ENCODE results near the gene ZNF385C.
A peak's percentile ranks its signal among the peaks of the same experiment; 100 is the strongest.

The ZNF385C gene

GRCh38 chr17:42133461-42134041 lies 35.3 kb upstream of the ZNF385C start:
- H3K9me3 ChIP-seq (replicated peaks; ENCODE audit: insufficient read depth, low read length): no peaks in the 10 kb centered on the region
- H3K4me3 ChIP-seq (ENCODE audit: low read length): no peak overlapping the region
- H3K27me3 ChIP-seq (replicated peaks; ENCODE audit: insufficient read depth, low read length): no peaks in the 10 kb centered on the region
- H3K4me1 ChIP-seq (ENCODE audit: low read length): peaks cover 27% of the 10 kb centered on the region
- peak overlapping the region; percentile 56; the same call in 1 of the 2 replicates for H3K27ac ChIP-seq (ENCODE audit: low read length)
- H4K20me1 ChIP-seq (ENCODE audit: insufficient read depth, low read length): no peaks in the 10 kb centered on the region
- TF ChIP-seq, protein P1, sequence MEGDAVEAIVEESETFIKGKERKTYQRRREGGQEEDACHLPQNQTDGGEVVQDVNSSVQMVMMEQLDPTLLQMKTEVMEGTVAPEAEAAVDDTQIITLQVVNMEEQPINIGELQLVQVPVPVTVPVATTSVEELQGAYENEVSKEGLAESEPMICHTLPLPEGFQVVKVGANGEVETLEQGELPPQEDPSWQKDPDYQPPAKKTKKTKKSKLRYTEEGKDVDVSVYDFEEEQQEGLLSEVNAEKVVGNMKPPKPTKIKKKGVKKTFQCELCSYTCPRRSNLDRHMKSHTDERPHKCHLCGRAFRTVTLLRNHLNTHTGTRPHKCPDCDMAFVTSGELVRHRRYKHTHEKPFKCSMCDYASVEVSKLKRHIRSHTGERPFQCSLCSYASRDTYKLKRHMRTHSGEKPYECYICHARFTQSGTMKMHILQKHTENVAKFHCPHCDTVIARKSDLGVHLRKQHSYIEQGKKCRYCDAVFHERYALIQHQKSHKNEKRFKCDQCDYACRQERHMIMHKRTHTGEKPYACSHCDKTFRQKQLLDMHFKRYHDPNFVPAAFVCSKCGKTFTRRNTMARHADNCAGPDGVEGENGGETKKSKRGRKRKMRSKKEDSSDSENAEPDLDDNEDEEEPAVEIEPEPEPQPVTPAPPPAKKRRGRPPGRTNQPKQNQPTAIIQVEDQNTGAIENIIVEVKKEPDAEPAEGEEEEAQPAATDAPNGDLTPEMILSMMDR (IDR thresholded peaks at IDR 0.05; ENCODE audit: low read length): no peak
- TF ChIP-seq EZH2 (optimal IDR thresholded peaks at IDR 0.05; ENCODE audit: low read depth, low read length) (no peak), EZH2phosphoT487 (IDR thresholded peaks at IDR 0.05; ENCODE audit: low read length) (no peak)
- no peak overlapping the region for H3K9ac ChIP-seq (ENCODE audit: low read length)
- no peak overlapping the region for H2AFZ ChIP-seq (ENCODE audit: low read length)
- peak overlapping the region; percentile 23; the same call in 1 of the 2 replicates for H3K4me2 ChIP-seq (ENCODE audit: low read depth, low read length)
- peak; percentile 85 for DNase-seq
- no peaks in the 10 kb centered on the region for H3K9me2 ChIP-seq (replicated peaks; ENCODE audit: insufficient read depth, low read length)
- peaks cover 76% of the 10 kb centered on the region for H3K79me2 ChIP-seq (ENCODE audit: low read length)
- H3F3A ChIP-seq (ENCODE audit: insufficient read depth, low read length): peaks cover 20% of the 10 kb centered on the region
- H3K36me3 ChIP-seq (replicated peaks; ENCODE audit: insufficient read depth, low read length): peaks cover 7% of the 10 kb centered on the region

GRCh38 chr17:42132941-42133340 lies 34.7 kb upstream of the ZNF385C start:
- no peak overlapping the region for H3K9ac ChIP-seq (ENCODE audit: low read length)
- peaks cover 27% of the 10 kb centered on the region for H3K4me1 ChIP-seq (ENCODE audit: low read length)
- peaks cover 70% of the 10 kb centered on the region for H3K79me2 ChIP-seq (ENCODE audit: low read length)
- H3K4me3 ChIP-seq (ENCODE audit: low read length): no peak overlapping the region
- H3K9me3 ChIP-seq (replicated peaks; ENCODE audit: insufficient read depth, low read length): no peaks in the 10 kb centered on the region
- H3K27me3 ChIP-seq (replicated peaks; ENCODE audit: insufficient read depth, low read length): no peaks in the 10 kb centered on the region
- peaks cover 7% of the 10 kb centered on the region for H3K36me3 ChIP-seq (replicated peaks; ENCODE audit: insufficient read depth, low read length)
- TF ChIP-seq, protein P1 (IDR thresholded peaks at IDR 0.05; ENCODE audit: low read length): no peak
- TF ChIP-seq EZH2phosphoT487 (IDR thresholded peaks at IDR 0.05; ENCODE audit: low read length): no peak
- TF ChIP-seq EZH2 (optimal IDR thresholded peaks at IDR 0.05; ENCODE audit: low read depth, low read length): no peak
- no peaks in the 10 kb centered on the region for H4K20me1 ChIP-seq (ENCODE audit: insufficient read depth, low read length)
- peak overlapping the region; percentile 56; the same call in 1 of the 2 replicates for H3K27ac ChIP-seq (ENCODE audit: low read length)
- H3F3A ChIP-seq (ENCODE audit: insufficient read depth, low read length): peaks cover 20% of the 10 kb centered on the region
- H2AFZ ChIP-seq (ENCODE audit: low read length): no peak overlapping the region
- no peaks in the 10 kb centered on the region for H3K9me2 ChIP-seq (replicated peaks; ENCODE audit: insufficient read depth, low read length)
- peak overlapping the region; percentile 23; the same call in 1 of the 2 replicates for H3K4me2 ChIP-seq (ENCODE audit: low read depth, low read length)
- DNase-seq: peak; percentile 66

DNA sequence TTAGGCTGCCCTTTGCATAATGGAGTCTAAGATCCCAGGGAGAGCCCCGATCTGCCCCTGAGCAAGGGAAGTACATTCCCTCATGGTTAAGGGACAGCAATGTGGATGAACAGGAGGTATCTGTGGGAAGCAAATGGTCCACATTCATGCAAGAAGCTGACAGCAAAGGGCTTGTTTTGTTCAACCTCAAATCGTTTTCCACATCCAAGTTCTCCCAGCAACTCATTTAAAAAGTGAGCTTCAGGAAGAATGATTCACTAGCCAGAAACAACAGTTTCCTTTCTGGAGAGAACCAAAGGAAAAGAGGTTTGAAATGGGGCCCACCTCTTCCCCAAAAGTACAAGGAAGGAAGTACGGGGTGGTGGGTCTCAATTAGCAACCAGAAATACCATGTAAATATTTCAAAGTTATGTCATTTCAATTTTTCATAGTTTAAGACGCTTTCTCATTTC lies 33.7 kb upstream of the ZNF385C start:
- Histone ChIP-seq H3K9me2 (replicated peaks; ENCODE audit: insufficient read depth, low read length) (no peaks in the 10 kb centered on the region), H3K9me3 (replicated peaks; ENCODE audit: insufficient read depth, low read length) (no peaks in the 10 kb centered on the region), H3K4me3 (ENCODE audit: low read length) (no peak overlapping the region), H3K4me1 (ENCODE audit: low read length) (peaks cover 27% of the 10 kb centered on the region), H3F3A (ENCODE audit: insufficient read depth, low read length) (peaks cover 20% of the 10 kb centered on the region), H3K4me2 (ENCODE audit: low read depth, low read length) (no peak overlapping the region), H3K9ac (ENCODE audit: low read length) (no peak overlapping the region), H3K27me3 (replicated peaks; ENCODE audit: insufficient read depth, low read length) (no peaks in the 10 kb centered on the region), H4K20me1 (ENCODE audit: insufficient read depth, low read length) (no peaks in the 10 kb centered on the region), H3K79me2 (ENCODE audit: low read length) (peaks cover 63% of the 10 kb centered on the region), H3K27ac (ENCODE audit: low read length) (no peak overlapping the region), H2AFZ (ENCODE audit: low read length) (no peak overlapping the region), H3K36me3 (replicated peaks; ENCODE audit: insufficient read depth, low read length) (peaks cover 7% of the 10 kb centered on the region)
- TF ChIP-seq EZH2 (optimal IDR thresholded peaks at IDR 0.05; ENCODE audit: low read depth, low read length) (no peak), EZH2phosphoT487 (IDR thresholded peaks at IDR 0.05; ENCODE audit: low read length) (no peak)
- TF ChIP-seq, protein P1 (IDR thresholded peaks at IDR 0.05; ENCODE audit: low read length): no peak
- DNase-seq: no peak

Measured in MM.1S (cell line).